Esophagus muscularis mucosa (tissue), 3 donors: ENCODE data around the gene GLI3.

Experiments
- CTCF ChIP-seq, 3 experiments: fragments of 200-600 bp in 2 of 3; fragments of 450-650 bp in 1 of 3; sonication (generic) in 2 of 3; IDR thresholded peaks; one replicate each; pipeline ENCODE4 v1.5.1; 2017 to 2019; ENCODE audit warnings: antibody characterized with exemption in 3 of 3, mild to moderate bottlenecking in 2 of 3, moderate library complexity in 1 of 3
- POLR2A ChIP-seq: fragments of 450-650 bp; IDR thresholded peaks from one replicate; pipeline ENCODE4 v1.6.1; 2017; ENCODE audit warnings: antibody characterized with exemption, moderate library complexity, mild to moderate bottlenecking, low read depth

GRCh38 chr7:42233171-42233570, 3.8 kb downstream of the GLI3 start:
- TF ChIP-seq CTCF (IDR thresholded peaks at IDR 0.05) (no peak), POLR2A (no peak)
